GM21576 (cell line): ENCODE measurements around the gene PLCXD3.

Source experiments
- ATAC-seq: cut with Tn5 transposase; IDR thresholded peaks from one replicate; pipeline ENCODE4 v1.9.1; 2021; ENCODE audit warnings: mild to moderate bottlenecking, moderate library complexity; ENCODE audit not compliant: unreplicated experiment

The PLCXD3 gene, protein sequence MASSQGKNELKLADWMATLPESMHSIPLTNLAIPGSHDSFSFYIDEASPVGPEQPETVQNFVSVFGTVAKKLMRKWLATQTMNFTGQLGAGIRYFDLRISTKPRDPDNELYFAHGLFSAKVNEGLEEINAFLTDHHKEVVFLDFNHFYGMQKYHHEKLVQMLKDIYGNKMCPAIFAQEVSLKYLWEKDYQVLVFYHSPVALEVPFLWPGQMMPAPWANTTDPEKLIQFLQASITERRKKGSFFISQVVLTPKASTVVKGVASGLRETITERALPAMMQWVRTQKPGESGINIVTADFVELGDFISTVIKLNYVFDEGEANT

DNA sequence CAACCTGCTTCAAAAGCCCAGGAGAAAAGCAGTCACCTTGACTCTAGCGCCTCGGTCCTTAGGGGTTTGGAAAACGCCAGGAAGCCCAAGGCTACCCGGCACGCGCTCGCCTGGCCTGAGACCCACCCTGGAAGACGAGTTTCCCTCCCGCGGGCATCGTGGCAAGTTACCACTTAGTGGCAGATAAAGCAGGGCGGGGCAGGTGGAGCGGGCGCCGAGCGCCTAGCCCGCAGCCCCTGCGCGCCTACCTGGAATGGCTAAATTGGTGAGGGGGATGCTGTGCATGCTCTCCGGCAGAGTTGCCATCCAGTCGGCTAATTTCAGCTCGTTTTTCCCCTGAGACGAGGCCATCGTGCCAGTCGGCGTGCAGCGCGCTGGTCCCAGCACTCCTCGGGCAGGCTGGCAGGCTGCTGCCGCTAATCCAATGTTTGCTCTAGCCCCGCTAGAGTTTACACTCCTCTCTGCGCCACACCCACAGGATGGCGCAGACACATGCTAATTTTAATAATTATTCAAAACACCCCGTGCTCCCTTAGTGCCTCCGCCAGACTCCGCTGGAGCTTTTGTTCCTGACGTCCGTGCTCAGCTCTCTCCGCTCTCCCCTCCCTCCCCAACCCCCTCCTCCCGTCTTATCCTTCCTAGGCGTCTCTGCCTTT is at the start of gene PLCXD3:
PLCXD3 (minus strand) TSS at position 426 of the 656 bp plus-strand sequence; CDS start at position 351, 75 bp downstream.
- ATAC-seq, result no peak

DNA sequence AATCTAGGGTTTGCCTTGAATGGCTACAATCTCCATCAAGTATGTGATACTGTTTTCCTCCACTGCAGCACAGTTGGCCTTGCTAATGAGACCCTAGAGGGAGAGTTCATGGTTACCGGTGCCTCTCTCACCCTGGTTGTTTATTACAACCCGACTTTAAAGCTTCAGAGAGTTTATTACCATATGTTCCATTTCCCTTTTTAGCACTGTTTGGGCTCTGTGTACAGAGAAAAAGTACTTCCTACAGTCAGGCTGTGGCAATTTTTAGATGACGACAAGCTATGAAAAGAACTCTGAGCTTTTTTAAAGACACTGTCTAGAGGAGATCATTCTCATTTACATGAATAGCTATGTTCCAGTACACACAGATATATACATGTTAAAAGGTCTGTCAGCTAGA is 48.8 kb upstream of the PLCXD3 start:
- ATAC-seq, result no peak

DNA sequence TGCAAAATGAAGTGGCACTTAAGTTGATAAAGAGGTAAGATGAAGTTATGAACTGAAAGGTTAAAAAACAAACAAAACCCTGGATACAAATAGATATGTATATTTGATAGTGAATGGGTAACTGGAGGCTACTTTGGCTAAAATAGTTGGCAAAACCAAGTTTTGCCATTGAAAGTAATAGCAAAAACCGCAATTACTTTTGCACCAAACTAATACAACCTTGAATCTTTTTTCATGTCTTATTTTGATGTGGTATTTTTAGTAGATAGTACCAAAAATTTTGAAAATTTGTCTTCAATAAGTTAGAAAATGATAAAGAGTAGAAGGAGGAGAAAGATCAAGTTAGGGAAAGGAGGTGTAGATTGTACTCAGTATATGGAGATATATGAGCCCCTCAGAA is 47.9 kb upstream of the PLCXD3 start:
- ATAC-seq, result no peak

DNA sequence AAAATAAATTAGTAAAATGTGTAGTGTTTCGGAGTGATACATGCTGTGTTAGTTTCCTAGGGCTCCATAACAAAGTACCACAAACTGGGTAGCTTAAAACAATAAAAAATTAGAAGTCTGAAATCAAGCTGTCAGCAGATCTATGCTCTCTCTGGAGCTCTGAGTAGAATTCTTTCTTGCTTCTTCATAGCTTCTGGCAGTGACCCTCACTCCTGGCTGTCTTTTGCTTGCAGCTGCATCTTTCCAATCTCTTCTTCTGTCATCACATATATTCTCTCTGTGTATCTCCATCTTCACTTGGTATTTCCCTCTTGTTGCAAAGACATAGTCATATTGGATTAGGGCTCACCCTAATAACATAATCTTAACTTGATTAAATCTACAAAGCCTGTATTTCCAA is 37.6 kb upstream of the PLCXD3 start:
- ATAC-seq, result no peak

DNA sequence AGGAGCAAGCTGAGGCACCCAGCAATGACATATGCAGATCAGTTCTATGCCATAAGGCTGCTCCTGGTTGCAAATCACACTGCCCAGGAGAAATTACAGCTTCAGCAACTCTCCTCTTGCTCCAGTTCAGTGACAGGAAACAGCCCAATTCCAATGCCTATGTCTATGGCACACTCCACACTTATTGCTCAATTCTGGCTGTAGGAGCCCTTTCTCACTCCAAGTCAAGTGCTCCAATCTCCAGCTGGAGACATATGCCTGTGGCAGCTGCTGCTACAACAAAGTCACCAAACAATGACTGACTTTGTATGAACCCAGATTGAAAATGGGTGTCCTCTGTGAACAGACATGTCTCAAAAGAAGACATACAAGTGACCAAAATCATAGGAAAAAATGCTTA is 31.8 kb upstream of the PLCXD3 start:
- no peak for ATAC-seq

DNA sequence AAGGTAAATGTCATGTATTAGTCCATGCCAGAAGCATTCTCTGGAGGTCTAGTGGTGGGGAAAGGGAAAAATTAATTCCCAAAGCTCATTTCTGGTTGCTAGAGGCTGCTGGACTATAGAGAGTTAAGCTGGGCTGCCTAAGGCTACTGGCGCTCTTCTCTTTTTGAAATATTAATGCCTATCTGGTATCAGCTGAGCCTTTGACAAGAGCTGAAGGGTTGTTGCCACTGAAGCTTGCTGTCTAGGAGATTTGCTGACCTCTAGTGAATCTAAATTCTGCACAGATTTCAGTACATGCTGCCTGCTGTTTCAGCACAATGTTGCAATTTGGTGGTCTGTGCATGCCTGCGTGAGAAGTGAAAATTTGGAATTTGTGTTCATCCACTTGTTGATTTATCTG is 29.1 kb upstream of the PLCXD3 start:
- ATAC-seq, result no peak

DNA sequence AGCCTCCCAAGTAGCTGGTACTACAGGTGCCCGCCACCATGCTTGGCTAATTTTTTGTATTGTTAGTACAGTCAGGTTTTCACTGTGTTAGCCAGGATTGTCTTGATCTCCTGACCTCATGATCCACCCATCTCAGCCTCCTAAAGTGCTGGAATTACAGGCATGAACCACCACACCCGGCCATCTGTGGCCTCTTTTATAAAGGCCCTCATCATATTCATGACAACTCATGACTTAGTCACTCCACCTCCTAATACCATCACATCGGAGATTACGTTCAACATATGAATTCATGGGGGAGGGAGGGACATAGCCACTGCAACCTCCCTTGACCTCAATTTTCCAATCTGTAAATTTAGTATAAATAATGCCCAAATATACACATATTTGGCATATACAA is 27.2 kb upstream of the PLCXD3 start:
- ATAC-seq, result no peak

DNA sequence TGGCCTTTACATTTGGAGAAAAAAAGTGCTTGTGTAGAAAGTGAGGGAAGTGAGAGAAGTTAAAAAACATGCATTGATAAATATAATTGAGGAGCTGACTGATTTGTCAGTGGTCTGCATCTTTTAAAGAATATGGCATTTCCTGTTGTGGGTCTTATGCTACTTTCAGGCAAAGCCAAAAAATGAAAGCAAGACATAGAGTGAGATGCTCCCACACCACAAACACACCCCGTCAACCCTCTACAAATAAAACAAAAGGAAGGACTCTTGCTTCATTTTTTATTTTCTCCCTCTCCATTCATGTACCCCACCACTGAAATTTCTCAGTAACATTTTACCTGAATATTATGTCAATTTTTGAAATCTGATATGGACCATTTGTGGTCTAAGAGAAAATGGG is 22.1 kb upstream of the PLCXD3 start:
- no peak for ATAC-seq

DNA sequence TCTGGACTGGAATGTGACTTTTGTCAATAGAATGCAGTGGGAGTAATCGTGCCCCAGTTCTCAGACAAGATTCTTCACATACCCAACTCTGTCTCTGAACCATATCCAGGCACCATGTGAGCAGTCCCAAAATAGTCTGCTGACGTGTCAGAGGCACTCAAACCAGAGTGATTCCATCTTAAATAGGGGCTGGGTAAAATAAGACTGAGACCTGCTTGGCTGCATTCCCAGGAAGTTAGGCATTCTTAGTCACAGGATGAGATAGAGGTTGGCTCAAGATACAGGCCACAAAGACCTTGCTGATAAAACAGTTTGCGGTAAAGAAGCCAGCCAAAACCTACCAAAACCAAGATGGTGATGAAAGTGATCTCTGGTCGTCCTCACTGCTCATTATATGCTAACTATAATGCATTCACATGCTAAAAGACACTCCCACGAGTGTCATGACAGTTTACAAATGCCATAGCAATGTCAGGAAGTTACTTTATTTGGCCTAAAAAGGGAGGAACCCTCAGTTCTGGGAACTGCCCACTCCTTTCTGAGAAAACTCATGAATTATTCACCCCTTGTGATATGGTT is 16.9 kb upstream of the PLCXD3 start:
- ATAC-seq, result no peak

DNA sequence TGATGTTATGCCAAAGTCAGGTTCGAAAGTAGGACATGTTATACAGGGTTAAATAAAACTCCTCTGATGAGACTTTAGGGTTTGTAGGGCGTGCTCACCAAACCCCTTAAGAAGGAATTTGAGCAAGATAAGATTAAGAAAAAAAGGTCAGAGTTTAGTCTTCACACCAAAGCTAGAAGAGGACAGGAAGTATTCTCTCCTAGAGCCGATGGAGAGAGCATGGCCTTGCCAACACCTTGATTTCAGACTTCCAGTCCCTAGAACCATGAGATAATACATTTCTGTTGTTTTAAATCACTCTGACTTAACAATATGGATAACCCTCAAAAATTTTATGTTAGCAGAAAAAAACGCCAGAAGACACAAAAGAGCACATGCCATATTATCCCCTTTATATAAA is 16.3 kb upstream of the PLCXD3 start:
- ATAC-seq, result no peak

DNA sequence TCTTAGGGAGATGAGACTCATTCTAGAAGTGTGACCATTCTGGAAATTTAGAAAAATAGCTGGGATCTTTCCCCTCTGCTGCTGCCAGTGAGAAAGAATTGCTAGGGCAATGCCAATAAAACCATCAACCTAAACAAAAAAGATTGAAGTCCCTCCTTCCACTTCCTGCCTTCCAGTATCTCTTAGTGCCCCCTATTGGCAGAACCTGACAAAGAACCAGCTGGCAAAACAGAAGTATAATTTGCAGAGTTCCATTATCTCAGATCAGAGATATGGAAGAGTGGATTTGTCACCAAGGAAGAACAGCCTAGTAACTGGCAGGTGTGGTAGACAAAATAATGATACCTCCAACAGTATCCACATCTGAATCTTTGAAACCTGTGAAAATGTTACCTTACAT is 13.8 kb upstream of the PLCXD3 start:
- ATAC-seq, result no peak

DNA sequence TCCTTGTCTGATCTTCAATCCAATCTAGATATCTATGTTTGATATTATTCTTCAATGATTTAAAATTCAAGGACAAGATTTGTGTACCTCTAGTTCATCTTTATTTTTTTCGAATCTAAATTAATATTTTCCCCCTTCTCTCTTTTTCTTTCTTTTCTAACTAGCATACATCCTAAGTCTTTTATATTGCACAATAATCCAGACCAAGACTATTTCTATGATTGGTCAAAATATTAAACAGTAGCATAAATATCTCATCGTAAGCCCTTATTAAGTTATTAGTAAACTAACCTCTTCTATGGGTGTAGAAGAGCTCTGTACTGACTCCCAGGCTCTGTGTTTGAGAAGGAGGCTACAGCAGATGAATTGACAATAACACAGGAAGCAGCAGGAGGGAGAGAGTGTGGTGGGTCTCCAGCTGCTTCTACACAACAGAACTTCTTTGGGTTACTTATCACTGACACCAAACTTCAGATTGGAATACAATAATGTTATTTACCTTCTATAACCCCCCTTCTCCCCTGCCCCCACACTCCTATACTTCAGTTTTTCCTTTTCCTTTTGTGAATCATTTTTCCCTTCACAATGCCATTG is 11.9 kb upstream of the PLCXD3 start:
- no peak for ATAC-seq

DNA sequence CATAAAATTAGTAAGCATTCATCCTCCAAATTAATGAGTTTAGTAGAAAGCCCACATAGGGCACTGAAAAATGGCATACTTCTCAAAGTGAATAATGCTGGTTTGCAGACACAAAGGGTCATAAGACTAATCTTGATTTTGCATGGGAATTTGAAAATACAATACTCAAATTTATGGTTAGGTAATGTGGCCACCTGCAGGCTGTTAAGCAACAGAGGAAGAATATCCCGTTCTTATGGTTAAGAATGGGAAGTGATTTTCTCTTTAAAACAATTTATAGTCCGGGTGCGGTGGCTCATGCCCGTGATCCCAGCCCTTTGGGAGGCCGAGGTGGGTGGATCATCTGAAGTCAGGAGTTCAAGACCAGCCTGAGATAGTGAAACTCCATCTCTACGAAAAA is 9.4 kb upstream of the PLCXD3 start:
- no peak for ATAC-seq

DNA sequence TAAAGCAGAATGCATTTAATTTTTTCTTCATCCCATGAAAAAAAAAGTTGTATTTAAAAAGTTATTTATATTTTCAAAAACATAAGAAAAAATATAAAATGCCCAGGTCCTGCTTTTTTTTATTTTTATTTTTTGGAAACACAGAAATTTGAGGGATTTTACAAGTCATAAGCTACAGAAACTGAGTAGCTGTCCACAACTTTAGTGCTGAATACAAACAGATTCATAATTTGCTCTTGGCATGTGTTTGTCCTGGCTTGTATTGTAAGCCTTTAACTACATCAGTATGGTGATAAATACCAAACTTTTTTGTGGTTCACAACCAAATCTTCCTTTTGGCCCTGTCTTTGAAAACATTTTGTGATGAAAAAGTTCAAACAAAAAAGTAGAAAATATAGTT is 7.5 kb upstream of the PLCXD3 start:
- ATAC-seq, result no peak

DNA sequence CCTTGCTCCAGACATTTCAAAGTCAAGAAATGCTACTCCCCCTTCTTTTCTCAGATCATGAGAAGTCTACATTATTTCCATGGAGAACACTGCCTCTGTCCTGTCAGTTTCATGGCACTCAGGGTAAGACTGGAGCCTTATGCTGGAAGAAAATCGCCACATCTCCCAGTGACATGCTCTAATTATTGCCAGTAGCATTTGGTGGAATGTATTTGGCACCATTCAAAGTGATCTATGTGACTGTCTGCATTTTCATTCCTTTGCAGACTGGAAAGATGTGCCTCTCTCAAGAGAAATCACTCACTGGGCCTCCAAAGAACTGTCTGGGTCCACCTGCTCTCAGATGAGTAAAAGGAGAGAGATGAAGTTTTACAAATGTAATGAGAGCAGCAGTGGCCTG is 840 bp upstream of the PLCXD3 start:
- no peak for ATAC-seq

DNA sequence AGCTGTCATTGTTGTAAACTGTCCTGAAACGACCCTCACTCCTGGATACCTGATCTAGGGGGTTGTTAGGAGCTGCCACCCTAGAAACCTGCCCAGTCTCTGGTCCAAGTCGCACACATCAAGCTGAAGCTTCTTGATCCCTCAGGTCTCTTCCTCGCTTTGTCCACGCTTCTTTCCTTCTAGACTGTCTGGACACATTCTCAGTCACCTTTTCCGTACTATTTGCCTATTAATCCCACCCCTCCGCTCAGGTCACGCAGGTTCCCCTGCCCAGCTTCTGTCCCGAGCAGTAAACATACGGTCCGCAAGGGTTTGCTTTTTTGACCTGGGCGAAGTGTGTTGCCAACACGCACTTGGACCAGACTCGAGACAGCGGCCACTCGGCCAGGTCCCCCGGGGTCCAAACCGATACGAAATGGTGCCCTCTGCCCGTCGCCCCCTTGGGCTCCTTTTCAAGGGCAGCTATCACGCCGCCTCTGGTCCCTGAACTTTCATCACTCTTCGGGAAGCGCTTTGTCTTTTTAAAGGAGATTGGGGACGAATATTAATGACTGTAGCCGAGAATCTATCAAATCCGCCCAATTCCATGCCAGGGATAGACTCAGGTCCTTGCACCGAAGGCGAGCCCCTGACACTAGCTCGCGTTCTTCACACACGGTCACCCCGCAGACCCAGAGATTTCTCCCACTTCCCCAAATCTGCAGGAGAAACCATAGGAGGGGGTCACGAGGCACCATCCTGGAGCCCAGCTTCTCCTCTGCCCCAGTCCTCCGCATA is 814 bp downstream of the PLCXD3 start:
- no peak for ATAC-seq

DNA sequence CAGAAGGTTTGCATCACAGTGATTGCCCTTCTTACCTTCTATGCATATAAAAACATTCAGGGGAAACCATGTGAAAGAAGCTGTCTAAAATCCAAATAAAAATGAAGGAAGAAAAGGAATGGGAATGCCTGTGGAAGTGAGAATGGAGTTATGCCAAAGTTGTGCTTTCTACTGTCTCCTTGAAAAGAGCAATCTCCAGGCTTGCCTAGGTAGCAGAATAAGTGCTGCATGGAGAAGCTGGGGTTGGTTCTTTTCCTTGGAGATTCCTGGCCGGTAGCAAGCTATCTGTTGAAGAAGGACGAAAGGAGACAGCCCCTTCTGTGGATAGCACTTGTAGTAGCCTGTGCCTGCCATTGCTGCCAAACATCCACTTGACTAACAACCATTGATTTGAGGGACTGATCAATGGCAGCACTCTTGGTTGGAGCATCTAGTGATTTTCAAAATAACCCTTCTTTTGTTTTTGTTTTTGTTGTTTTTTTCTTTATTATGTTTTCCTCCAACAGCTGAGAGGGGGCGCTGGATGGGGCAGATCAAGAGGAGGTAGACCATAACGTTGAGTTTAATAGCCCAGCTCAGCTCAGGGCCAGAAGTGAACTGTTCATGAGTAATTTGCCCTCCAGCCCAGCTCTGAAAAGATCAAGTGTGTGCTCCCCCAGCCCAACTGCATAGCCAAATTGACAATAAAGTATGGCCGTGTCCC is 1.6 kb downstream of the PLCXD3 start:
- no peak for ATAC-seq

DNA sequence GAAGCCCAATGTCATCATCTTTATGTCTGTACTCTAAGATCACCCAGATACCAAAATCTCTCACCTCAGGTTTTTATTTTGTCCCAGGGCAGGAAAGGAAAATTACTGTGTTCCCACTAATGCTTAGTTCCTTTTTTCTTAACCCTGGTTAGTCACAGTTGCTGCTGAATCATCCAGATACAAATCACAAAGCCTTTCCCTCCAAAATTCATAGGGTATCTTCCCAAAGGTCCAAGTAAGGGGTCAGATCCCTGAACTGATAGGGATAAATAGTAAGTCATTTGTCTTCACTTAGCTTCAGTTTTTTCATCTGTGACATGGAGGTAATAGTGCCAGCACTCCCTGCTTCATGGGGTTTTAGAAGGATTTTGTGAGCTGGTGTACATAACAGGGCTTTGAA is 2.2 kb downstream of the PLCXD3 start:
- ATAC-seq, result no peak

DNA sequence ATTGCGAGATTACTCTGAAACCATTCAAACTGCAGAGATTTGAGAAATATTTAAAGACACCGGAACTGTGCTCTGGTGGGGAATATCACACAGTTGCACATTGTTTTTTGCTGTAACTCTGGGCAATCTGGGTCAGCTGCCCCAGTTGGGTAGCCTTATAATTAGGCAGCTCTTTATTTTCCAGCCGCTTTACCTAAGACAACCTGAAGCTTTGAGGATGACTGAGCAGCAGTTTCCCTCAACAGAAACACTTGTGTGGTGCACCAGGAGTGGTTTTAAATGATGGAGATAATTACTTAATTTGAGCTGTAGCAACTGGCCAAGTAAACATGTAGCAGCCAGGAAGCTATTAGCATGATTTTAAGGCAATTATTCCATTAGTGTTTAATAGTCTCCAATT is 2.9 kb downstream of the PLCXD3 start:
- no peak for ATAC-seq

DNA sequence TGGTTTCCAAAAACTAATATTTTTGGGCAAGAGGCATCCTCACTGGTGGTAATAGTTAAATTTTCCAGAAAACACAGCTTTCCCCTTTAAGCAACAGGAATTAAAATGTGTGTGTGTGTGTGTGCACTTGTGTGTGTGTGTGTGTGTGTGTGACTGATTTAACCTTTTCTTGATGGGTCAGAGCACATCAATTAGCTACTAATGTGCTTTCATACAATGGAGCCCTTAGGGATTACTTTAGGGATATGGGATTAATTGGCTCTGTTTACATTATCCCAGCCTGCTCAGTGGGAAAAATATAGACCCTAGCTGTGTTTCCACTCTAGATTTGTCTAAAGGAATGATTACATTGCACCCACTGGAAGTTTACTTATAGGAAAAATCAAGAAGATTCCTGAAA is 6.5 kb downstream of the PLCXD3 start:
- no peak for ATAC-seq

DNA sequence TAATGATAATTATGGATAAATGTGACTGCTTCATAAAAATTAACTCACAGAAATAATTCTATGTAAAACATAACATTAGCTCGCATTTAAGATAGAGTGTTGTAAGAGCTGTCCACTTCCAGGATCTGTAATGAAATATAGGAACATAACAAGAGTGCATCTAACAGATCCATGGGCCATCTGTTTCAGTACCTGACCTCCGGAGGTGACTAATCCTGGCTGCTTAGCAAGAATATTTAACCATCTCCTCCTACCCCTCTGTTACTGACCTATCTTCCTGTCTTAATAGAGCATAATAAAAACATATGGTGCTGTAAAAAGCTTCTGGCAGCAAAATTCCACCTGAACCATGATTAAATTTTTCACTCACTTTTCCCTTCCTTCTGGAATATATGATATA is 7.1 kb downstream of the PLCXD3 start:
- no peak for ATAC-seq
